ENCODE data around the gene PIN1. TPM values are rescaled to one million over a fixed set of nuclear protein-coding genes. Genes with fewer than 3 reads are reported as not detected.

PIN1 gene
- total and polyA plus RNA-seq, 2 of the 8 experiments (the other 6 are each of a cell fraction or from before 2014, with no cell fraction given) = 78.3 to 90.8 TPM

DNA sequence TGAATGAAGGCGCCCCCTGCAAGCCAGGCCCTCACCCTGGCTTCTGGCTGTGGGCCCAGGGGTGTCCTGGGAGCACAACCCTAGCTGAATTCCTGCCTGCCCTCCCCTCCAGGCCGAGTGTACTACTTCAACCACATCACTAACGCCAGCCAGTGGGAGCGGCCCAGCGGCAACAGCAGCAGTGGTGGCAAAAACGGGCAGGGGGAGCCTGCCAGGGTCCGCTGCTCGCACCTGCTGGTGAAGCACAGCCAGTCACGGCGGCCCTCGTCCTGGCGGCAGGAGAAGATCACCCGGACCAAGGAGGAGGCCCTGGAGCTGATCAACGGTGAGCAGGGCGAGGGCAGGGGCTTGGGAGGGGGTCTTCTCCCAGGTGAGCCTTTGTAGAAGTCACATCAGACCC is 3.2 kb downstream of the PIN1 start (continued):
- no peak for TF ChIP-seq CEBPB (IDR thresholded peaks at IDR 0.05; ENCODE audit: low read depth, low read length)
